WI38 (cell line): Measurements from ENCODE around the gene ZBTB16.

ENCODE experiments used
- H3K4me3 ChIP-seq: 2 replicates; pipeline ENCODE4 v1.5.1; 2011; ENCODE audit warnings: low read depth, mild to moderate bottlenecking, control low read depth, low read length
- CTCF ChIP-seq: IDR thresholded peaks from 2 replicates; pipeline ENCODE4 v1.5.1; 2012; ENCODE audit warnings: low read depth, mild to moderate bottlenecking, control low read depth, low read length

The ZBTB16 gene

GRCh38 chr11:114173843-114174242 is 114.3 kb downstream of the ZBTB16 start:
- H3K4me3 ChIP-seq, result no peak overlapping the region
- no peak for TF ChIP-seq CTCF

GRCh38 chr11:114174712-114175495 is 115.4 kb downstream of the ZBTB16 start:
- no peak for TF ChIP-seq CTCF
- H3K4me3 ChIP-seq, result no peak overlapping the region

GRCh38 chr11:114175706-114176105 is 116.2 kb downstream of the ZBTB16 start:
- no peak overlapping the region for H3K4me3 ChIP-seq
- no peak for TF ChIP-seq CTCF

- TF ChIP-seq CTCF, result no peak
- no peak overlapping the region for H3K4me3 ChIP-seq
Observed at GRCh38 chr11:114176321-114176720, 116.8 kb downstream of the ZBTB16 start.

- TF ChIP-seq CTCF, result no peak
- no peak overlapping the region for H3K4me3 ChIP-seq
Observed at GRCh38 chr11:114178656-114179055, 119.1 kb downstream of the ZBTB16 start.

- no peak overlapping the region for H3K4me3 ChIP-seq
- no peak for TF ChIP-seq CTCF
Observed at GRCh38 chr11:114179234-114179941, 119.9 kb downstream of the ZBTB16 start.
